Hepatocyte (in vitro differentiated cells): ENCODE measurements around the gene CCDC18. TPM values are rescaled to one million over a fixed set of nuclear protein-coding genes. Genes with fewer than 3 reads are reported as not detected.

Source experiments
- DNase-seq: peaks from one replicate; pipeline ENCODE4 v3.0.0-alpha.2; 2016; ENCODE audit warnings: low spot score
- H2AFZ ChIP-seq: fragments of 200-600 bp; sonication (generic); 2 replicates; pipeline ENCODE4 v1.6.0; 2016; ENCODE audit warnings: antibody characterized with exemption, mild to moderate bottlenecking
- H3K27ac ChIP-seq: fragments of 200-600 bp; sonication (generic); 2 replicates; pipeline ENCODE4 v1.5.1; 2016; ENCODE audit warnings: mild to moderate bottlenecking
- H3K27me3 ChIP-seq: fragments of 200-600 bp; sonication (generic); 2 replicates; pipeline ENCODE4 v1.6.1; 2016
- H3K36me3 ChIP-seq: fragments of 200-600 bp; sonication (generic); replicated peaks from 2 replicates; pipeline ENCODE4 v1.5.1; 2016; ENCODE audit warnings: low read depth; ENCODE audit not compliant: insufficient read depth
- H3K4me1 ChIP-seq: fragments of 200-600 bp; sonication (generic); 2 replicates; pipeline ENCODE4 v1.5.1; 2016; ENCODE audit warnings: mild to moderate bottlenecking, moderate library complexity; ENCODE audit not compliant: insufficient read depth
- H3K4me2 ChIP-seq: fragments of 200-600 bp; sonication (generic); 2 replicates; pipeline ENCODE4 v1.6.0; 2016
- H3K4me3 ChIP-seq: fragments of 200-600 bp; sonication (generic); 2 replicates; pipeline ENCODE4 v1.5.1; 2016; ENCODE audit warnings: mild to moderate bottlenecking
- H3K79me2 ChIP-seq: fragments of 200-600 bp; sonication (generic); 2 replicates; pipeline ENCODE4 v1.6.0; 2017; ENCODE audit warnings: mild to moderate bottlenecking
- H3K9me2 ChIP-seq: fragments of 200-600 bp; sonication (generic); replicated peaks from 2 replicates; pipeline ENCODE4 v1.6.0; 2017; ENCODE audit warnings: mild to moderate bottlenecking; ENCODE audit not compliant: insufficient read depth
- H3K9me3 ChIP-seq: fragments of 200-600 bp; sonication (generic); 2 replicates; pipeline ENCODE4 v1.5.1; 2016; ENCODE audit warnings: low read depth, mild to moderate bottlenecking
- H4K20me1 ChIP-seq: fragments of 200-600 bp; sonication (generic); 2 replicates; pipeline ENCODE4 v1.6.0; 2016; ENCODE audit warnings: mild to moderate bottlenecking; ENCODE audit not compliant: insufficient read depth, poor library complexity, severe bottlenecking
- EZH2 ChIP-seq: fragments of 200-600 bp; sonication (generic); IDR thresholded peaks from 2 replicates; pipeline ENCODE4 v1.6.1; 2016; ENCODE audit warnings: antibody characterized with exemption, mild to moderate bottlenecking, borderline replicate concordance
- EZH2phosphoT487 ChIP-seq: fragments of 200-600 bp; sonication (generic); IDR thresholded peaks from one replicate; pipeline ENCODE4 v1.6.1; 2018; ENCODE audit warnings: antibody characterized with exemption, mild to moderate bottlenecking, low read depth, moderate library complexity; ENCODE audit not compliant: unreplicated experiment, severe bottlenecking
- WGBS: methylation state at CpG from one replicate; pipeline ENCODE4 v1.1.6; 2016; ENCODE audit warnings: low lambda C conversion rate; ENCODE audit errors: missing lambda C conversion rate; 5-methylcytosine and 5-hydroxymethylcytosine counted together
- polyA plus RNA-seq: library from polyadenylated mRNA; unstranded; fragments of >200 nt; fragmentation: Nextera tagmentation; extraction: Ambion mirVana; gene quantifications from 2 replicates; pipeline ENCODE4 v1.2.1, GENCODE V29; 2016
- small RNA-seq: library from RNA; depleted of rRNA; stranded (forward); fragments of <200 nt; gene quantifications from one replicate; pipeline ENCODE3, GENCODE V24; 2014
- total RNA-seq: library from RNA; depleted of rRNA; stranded (reverse); fragments of >200 nt; gene quantifications from 2 replicates; pipeline ENCODE4 v1.2.3, GENCODE V29; 2014
- TF ChIP-seq, protein P1 (sequence below): fragments of 200-600 bp; sonication (generic); IDR thresholded peaks from 2 replicates; pipeline ENCODE4 v1.5.1; 2016; ENCODE audit warnings: antibody characterized with exemption, mild to moderate bottlenecking; ENCODE audit not compliant: poor library complexity

Gene CCDC18
- total and polyA plus RNA-seq, 2 experiments from 2014 or later, result 4.9 to 6.8 TPM

DNA sequence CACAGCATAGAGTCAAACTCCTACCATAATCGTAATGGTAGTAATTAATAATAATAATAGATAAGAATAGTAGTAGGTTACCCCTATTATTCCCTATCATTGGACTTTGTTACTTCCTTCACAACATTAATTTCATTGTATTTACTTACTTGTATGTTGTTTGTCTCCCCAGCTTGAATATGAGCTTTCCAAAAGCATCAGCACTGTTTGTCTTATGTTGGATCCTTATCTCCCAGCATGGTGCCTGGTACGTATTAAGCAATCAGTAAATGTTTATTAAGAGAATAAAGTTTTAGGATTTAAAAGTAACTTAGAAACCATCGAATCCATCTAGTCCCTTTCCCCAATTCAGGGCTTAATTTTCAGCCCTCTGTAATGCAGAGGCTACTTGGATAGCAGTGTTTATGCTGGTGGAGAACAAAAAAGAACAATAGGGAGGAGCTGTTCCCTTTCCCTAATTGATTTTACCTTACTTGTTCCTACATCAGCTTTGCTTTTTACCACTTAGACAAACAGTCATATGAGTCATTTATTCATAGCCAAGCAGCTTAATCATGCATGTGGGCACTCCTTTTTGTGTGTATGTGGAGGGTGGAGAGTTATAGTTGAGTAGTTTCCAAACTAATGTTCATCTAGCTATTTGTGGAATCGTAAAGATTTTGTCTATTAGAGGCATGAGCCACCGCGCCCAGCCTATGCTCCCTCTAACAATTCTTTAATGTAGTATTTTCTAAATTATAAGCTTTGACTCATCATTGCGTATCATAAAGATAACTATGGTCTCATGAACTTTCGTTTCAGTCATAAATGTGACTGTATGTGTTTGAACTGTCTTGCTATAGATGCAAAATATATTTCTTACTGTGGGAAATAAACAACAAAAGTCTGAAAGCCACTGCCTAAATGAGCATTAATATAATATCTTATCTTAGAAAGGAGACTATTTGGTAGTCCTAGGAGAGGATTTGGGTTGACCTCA, 144.3 kb downstream of the CCDC18 start:
- H3K9me2 ChIP-seq, result no peaks in the 10 kb centered on the region
- 54% methylated on average over 8 of the region's 8 CpGs for WGBS
- H3K79me2 ChIP-seq, result no peaks in the 10 kb centered on the region
- no peaks in the 10 kb centered on the region for H3K36me3 ChIP-seq
- no peak for DNase-seq
- no peak overlapping the region for H2AFZ ChIP-seq
- H3K4me2 ChIP-seq, result peak overlapping the region; percentile 52
- H4K20me1 ChIP-seq, result no peaks in the 10 kb centered on the region
- H3K4me3 ChIP-seq, result no peak overlapping the region
- TF ChIP-seq, protein P1, sequence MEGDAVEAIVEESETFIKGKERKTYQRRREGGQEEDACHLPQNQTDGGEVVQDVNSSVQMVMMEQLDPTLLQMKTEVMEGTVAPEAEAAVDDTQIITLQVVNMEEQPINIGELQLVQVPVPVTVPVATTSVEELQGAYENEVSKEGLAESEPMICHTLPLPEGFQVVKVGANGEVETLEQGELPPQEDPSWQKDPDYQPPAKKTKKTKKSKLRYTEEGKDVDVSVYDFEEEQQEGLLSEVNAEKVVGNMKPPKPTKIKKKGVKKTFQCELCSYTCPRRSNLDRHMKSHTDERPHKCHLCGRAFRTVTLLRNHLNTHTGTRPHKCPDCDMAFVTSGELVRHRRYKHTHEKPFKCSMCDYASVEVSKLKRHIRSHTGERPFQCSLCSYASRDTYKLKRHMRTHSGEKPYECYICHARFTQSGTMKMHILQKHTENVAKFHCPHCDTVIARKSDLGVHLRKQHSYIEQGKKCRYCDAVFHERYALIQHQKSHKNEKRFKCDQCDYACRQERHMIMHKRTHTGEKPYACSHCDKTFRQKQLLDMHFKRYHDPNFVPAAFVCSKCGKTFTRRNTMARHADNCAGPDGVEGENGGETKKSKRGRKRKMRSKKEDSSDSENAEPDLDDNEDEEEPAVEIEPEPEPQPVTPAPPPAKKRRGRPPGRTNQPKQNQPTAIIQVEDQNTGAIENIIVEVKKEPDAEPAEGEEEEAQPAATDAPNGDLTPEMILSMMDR, result no peak
- TF ChIP-seq EZH2phosphoT487, result no peak
- TF ChIP-seq EZH2, result no peak
- H3K27me3 ChIP-seq, result no peaks in the 10 kb centered on the region
- H3K4me1 ChIP-seq, result peaks cover 15% of the 10 kb centered on the region
- no peaks in the 10 kb centered on the region for H3K9me3 ChIP-seq
- H3K27ac ChIP-seq, result peak overlapping the region; percentile 26

Small RNAs within 50 kb of the gene (small RNA-seq; reads per million reads assigned to genes)
- gene AC126124.1 (not detected), gene AL139421.1 (not detected)

Other genes with a start within 250 kb of the CCDC18 start
- gene DIPK1A, start 219.3 kb upstream of the CCDC18 start, total RNA-seq, result 19.7 and 21.2 TPM in 2 replicates
- gene DIPK1A, start 219.3 kb upstream of the CCDC18 start, polyA plus RNA-seq, result 16.1 and 18.0 TPM in 2 replicates
- 29.7 and 30.5 TPM in 2 replicates for gene MTF2, start 101.4 kb upstream of the CCDC18 start, total RNA-seq
- gene MTF2, start 101.4 kb upstream of the CCDC18 start, polyA plus RNA-seq, result 37.7 and 49.3 TPM in 2 replicates
- gene TMED5, start 311 bp upstream of the CCDC18 start, total RNA-seq, result 119 and 131 TPM in 2 replicates
- 65.5 and 78.2 TPM in 2 replicates for gene TMED5, start 311 bp upstream of the CCDC18 start, polyA plus RNA-seq
- 42.3 and 54.3 TPM in 2 replicates for gene DR1, start 165.2 kb downstream of the CCDC18 start, total RNA-seq
- 22.7 and 28.2 TPM in 2 replicates for gene DR1, start 165.2 kb downstream of the CCDC18 start, polyA plus RNA-seq